GM18907 (cell line): ENCODE measurements around the gene CLGN.

Source experiments
- ATAC-seq: cut with Tn5 transposase; IDR thresholded peaks from one replicate; pipeline ENCODE4 v1.9.1; 2021; ENCODE audit warnings: mild to moderate bottlenecking, moderate library complexity; ENCODE audit not compliant: unreplicated experiment

Gene CLGN

DNA sequence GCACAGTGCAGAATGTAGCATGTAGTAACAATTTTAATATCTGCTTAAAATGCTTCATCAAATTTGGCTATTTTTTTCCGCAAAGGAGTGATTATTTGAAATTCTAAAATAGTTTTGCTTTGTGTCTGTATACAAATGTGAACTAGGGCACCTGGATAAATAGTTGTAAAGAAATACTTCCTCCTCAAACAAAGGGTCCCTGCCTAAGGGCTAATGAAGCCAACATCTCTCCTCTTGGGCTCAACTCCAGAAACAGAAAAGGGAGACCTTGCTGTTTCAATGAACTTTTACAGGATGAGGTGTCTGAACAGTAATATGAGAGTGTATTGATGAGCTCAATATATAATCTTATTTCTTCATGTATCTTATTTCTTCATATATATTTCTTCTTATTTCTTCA lies 84.8 kb downstream of the CLGN start:
- ATAC-seq, result no peak
